Memory B cell (primary cell): ENCODE data around the gene DCBLD2.

Experiments used
- ATAC-seq: fragments of 150-1000 bp; cut with Tn5 transposase; 2 replicates; pipeline ENCODE4 v1.10.0; 2021; ENCODE audit warnings: low read depth, mild to moderate bottlenecking, moderate library complexity
- DNase-seq, 2 donors: peaks; one replicate each; pipeline ENCODE4 v3.0.0; 2022; ENCODE audit warnings: low spot score in 2 of 2
- H3K27ac Mint-ChIP-seq: one replicate; pipeline ENCODE4 v1.8.0; 2022; ENCODE audit warnings: mild to moderate bottlenecking, moderate library complexity, mixed read lengths
- H3K27me3 Mint-ChIP-seq: one replicate; pipeline ENCODE4 v1.8.0; 2022; ENCODE audit warnings: mixed read lengths
- H3K36me3 Mint-ChIP-seq: one replicate; pipeline ENCODE4 v1.8.0; 2022; ENCODE audit warnings: mild to moderate bottlenecking, mixed read lengths
- H3K4me1 Mint-ChIP-seq: one replicate; pipeline ENCODE4 v1.8.0; 2022; ENCODE audit warnings: mixed read lengths
- H3K4me3 Mint-ChIP-seq: one replicate; pipeline ENCODE4 v1.8.0; 2022; ENCODE audit warnings: mild to moderate bottlenecking, moderate library complexity, mixed read lengths
- H3K9me3 Mint-ChIP-seq: one replicate; pipeline ENCODE4 v1.8.0; 2022; ENCODE audit warnings: mixed read lengths

DCBLD2 gene

GRCh38 chr3:98829246-98829832, 72.2 kb downstream of the DCBLD2 start:
- Mint-ChIP-seq H3K27ac (no peak overlapping the region), H3K9me3 (peaks cover 9% of the 10 kb centered on the region), H3K27me3 (no peaks in the 10 kb centered on the region), H3K4me3 (no peak overlapping the region), H3K4me1 (no peaks in the 10 kb centered on the region), H3K36me3 (no peaks in the 10 kb centered on the region)
- no peak for DNase-seq
- no peak for ATAC-seq

DNA sequence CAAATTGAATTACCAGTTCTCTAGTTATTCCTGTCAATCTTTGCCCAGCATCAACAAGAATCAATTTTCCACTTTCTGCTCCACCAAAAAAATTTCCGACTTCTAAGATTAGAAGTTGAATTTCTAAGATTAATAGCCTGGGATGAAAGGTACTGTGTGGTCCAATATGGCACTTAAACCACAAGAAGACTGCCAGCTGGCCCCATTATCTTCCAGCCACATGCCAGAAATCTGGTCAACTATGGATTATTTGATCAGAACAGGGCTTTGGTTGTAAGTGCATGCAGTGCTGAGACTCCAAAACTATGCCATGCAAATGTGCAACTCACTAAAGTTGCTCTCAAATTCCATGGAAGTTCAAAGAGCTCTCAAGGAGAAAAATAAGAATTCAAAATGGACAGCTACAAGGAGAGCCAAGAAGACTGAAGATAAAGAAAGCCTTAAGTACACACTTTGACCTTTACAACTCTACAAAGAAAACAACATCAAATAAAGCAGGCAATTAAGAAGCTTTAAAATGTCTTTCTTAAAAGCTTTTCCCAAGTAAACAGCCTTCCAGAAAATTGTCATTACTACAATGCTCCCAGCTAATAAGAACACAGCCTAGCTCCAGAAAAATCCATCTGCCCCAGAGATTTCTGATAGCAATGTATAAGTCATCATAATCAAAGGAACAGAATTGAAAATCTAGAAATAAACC, 74.1 kb downstream of the DCBLD2 start:
- Mint-ChIP-seq H3K27me3 (peaks cover 2% of the 10 kb centered on the region), H3K4me3 (no peak overlapping the region), H3K4me1 (no peaks in the 10 kb centered on the region), H3K9me3 (peaks cover 9% of the 10 kb centered on the region), H3K27ac (no peak overlapping the region), H3K36me3 (no peaks in the 10 kb centered on the region)
- DNase-seq: no peak
- ATAC-seq: no peak

GRCh38 chr3:98826126-98826525, 75.4 kb downstream of the DCBLD2 start:
- Mint-ChIP-seq H3K36me3 (no peaks in the 10 kb centered on the region), H3K9me3 (peaks cover 7% of the 10 kb centered on the region), H3K4me3 (no peak overlapping the region), H3K27me3 (peaks cover 2% of the 10 kb centered on the region), H3K4me1 (no peaks in the 10 kb centered on the region), H3K27ac (no peak overlapping the region)
- no peak for ATAC-seq
- no peak for DNase-seq

- Mint-ChIP-seq H3K27ac (no peak overlapping the region), H3K27me3 (peaks cover 2% of the 10 kb centered on the region), H3K4me1 (no peaks in the 10 kb centered on the region), H3K36me3 (no peaks in the 10 kb centered on the region), H3K9me3 (peaks cover 2% of the 10 kb centered on the region), H3K4me3 (no peak overlapping the region)
- ATAC-seq (no peak), DNase-seq (no peak)
Observed at GRCh38 chr3:98824256-98824655, 77.2 kb downstream of the DCBLD2 start.

GRCh38 chr3:98823791-98824190, 77.7 kb downstream of the DCBLD2 start:
- Mint-ChIP-seq H3K27ac (no peak overlapping the region), H3K27me3 (peaks cover 2% of the 10 kb centered on the region), H3K4me1 (no peaks in the 10 kb centered on the region), H3K9me3 (peaks cover 1% of the 10 kb centered on the region), H3K4me3 (no peak overlapping the region), H3K36me3 (no peaks in the 10 kb centered on the region)
- ATAC-seq: no peak
- DNase-seq: no peak

DNA sequence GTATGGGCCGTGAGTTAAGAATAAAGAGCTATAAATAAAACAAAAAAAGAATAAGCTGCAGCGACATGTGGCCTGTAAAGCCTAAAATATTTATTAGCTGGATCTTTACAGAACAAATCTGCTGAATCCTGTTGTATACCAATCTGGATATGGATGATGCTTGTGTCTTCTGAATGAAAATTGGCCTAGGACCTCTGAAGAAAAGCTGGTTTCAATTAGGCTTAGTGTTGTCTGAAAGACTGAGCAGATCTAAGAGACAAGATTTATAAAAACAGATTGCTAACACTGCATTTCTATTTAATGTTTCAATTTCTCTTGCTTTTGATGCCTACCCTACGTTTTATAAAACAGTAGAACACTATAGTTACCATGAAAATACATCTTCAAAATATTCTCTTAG, 80.4 kb downstream of the DCBLD2 start:
- Mint-ChIP-seq H3K27ac (no peak overlapping the region), H3K27me3 (peaks cover 2% of the 10 kb centered on the region)

DNA sequence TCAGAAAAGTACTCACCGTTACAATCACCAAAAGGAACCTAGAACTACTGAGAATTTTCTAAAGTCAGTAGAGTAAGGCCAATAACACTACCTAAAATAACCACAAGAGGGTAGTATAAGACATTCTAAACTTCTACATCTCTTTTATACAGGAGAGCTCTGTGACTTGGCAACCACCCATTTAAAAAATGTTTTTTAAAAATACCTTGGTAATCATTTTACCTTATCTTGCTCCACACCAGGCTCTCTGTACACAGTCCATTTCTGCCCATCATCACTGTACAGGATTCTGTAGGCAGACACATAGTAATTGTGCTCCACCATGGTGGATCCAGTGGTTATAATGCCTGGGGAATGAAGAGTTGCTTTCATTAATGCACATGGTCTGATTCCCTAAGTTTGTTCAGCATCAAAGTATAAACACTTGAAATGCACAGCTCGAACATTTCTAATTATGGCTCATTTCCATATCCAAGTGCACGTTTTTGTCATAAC, 83.9 kb downstream of the DCBLD2 start:
- DNase-seq (peak in 1 of 2 donors; percentile 20), ATAC-seq (peak; percentile 53)
- no peaks in the 10 kb centered on the region for H3K9me3 Mint-ChIP-seq
- H3K4me3 Mint-ChIP-seq: no peak overlapping the region
- H3K27me3 Mint-ChIP-seq: no peaks in the 10 kb centered on the region
- H3K27ac Mint-ChIP-seq: no peak overlapping the region
- H3K36me3 Mint-ChIP-seq: no peaks in the 10 kb centered on the region
- H3K4me1 Mint-ChIP-seq: no peaks in the 10 kb centered on the region

More for the DNA sequence above, 80.4 kb downstream of the DCBLD2 start:
- H3K4me1 Mint-ChIP-seq: no peaks in the 10 kb centered on the region
- H3K36me3 Mint-ChIP-seq: no peaks in the 10 kb centered on the region
- ATAC-seq (no peak), DNase-seq (no peak)
- H3K4me3 Mint-ChIP-seq: no peak overlapping the region
- H3K9me3 Mint-ChIP-seq: no peaks in the 10 kb centered on the region

DNA sequence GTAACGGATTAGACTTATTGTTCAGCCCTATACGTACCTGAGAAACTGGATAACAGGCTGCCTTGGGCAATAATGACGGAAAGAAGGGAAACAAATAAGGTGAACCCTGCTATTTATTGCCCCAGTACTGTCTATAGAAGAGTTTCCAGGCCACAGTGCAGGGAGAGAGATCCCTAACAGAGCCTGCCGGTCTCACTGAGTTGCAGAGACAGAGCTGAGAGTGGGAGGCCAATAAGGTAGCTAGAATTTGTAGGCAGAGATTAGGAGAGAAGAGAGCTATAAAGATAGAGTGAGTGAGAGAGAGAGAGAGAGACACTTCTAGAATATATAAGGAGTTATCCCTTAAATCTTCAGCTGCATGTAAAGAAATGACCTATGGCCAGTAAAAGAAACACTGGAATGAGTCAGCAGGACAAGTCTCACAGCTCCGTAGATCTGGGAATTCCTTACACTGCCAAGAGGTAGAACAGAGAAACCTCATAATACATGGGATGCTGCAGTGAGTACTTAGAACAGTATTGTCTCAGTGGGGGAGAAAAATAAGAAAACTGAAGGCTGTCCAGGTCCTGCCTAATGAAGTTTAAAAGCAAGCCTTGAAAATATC, 86.6 kb downstream of the DCBLD2 start:
- H3K27ac Mint-ChIP-seq: no peak overlapping the region
- no peaks in the 10 kb centered on the region for H3K36me3 Mint-ChIP-seq
- DNase-seq: no peak
- no peaks in the 10 kb centered on the region for H3K4me1 Mint-ChIP-seq
- no peak overlapping the region for H3K4me3 Mint-ChIP-seq
- ATAC-seq: no peak
- no peaks in the 10 kb centered on the region for H3K27me3 Mint-ChIP-seq
- no peaks in the 10 kb centered on the region for H3K9me3 Mint-ChIP-seq

- Mint-ChIP-seq H3K36me3 (no peaks in the 10 kb centered on the region), H3K4me1 (no peaks in the 10 kb centered on the region), H3K27me3 (no peaks in the 10 kb centered on the region), H3K27ac (no peak overlapping the region), H3K9me3 (no peaks in the 10 kb centered on the region), H3K4me3 (no peak overlapping the region)
- DNase-seq: no peak
- no peak for ATAC-seq
Observed at GRCh38 chr3:98812851-98813374, 88.6 kb downstream of the DCBLD2 start.

GRCh38 chr3:98811048-98811447, 90.4 kb downstream of the DCBLD2 start:
- no peak for ATAC-seq
- no peaks in the 10 kb centered on the region for H3K9me3 Mint-ChIP-seq
- H3K4me1 Mint-ChIP-seq: no peaks in the 10 kb centered on the region
- H3K36me3 Mint-ChIP-seq: peaks cover 2% of the 10 kb centered on the region
- H3K27ac Mint-ChIP-seq: no peak overlapping the region
- no peak for DNase-seq
- H3K4me3 Mint-ChIP-seq: no peak overlapping the region
- H3K27me3 Mint-ChIP-seq: no peaks in the 10 kb centered on the region

- Mint-ChIP-seq H3K4me1 (no peaks in the 10 kb centered on the region), H3K4me3 (no peak overlapping the region), H3K36me3 (peaks cover 2% of the 10 kb centered on the region), H3K27ac (no peak overlapping the region), H3K27me3 (no peaks in the 10 kb centered on the region), H3K9me3 (no peaks in the 10 kb centered on the region)
- DNase-seq (no peak), ATAC-seq (no peak)
Observed at GRCh38 chr3:98809557-98809956, 91.9 kb downstream of the DCBLD2 start.

GRCh38 chr3:98808071-98808470, 93.4 kb downstream of the DCBLD2 start:
- peaks cover 2% of the 10 kb centered on the region for H3K36me3 Mint-ChIP-seq
- no peak overlapping the region for H3K4me3 Mint-ChIP-seq
- H3K9me3 Mint-ChIP-seq: no peaks in the 10 kb centered on the region
- H3K4me1 Mint-ChIP-seq: no peaks in the 10 kb centered on the region
- H3K27ac Mint-ChIP-seq: no peak overlapping the region
- DNase-seq (no peak), ATAC-seq (no peak)
- H3K27me3 Mint-ChIP-seq: no peaks in the 10 kb centered on the region

- DNase-seq: no peak
- Mint-ChIP-seq H3K9me3 (no peaks in the 10 kb centered on the region), H3K27ac (no peak overlapping the region), H3K4me1 (no peaks in the 10 kb centered on the region), H3K4me3 (no peak overlapping the region), H3K27me3 (no peaks in the 10 kb centered on the region), H3K36me3 (peaks cover 2% of the 10 kb centered on the region)
- no peak for ATAC-seq
Observed at GRCh38 chr3:98807561-98807960, 93.9 kb downstream of the DCBLD2 start.

DNA sequence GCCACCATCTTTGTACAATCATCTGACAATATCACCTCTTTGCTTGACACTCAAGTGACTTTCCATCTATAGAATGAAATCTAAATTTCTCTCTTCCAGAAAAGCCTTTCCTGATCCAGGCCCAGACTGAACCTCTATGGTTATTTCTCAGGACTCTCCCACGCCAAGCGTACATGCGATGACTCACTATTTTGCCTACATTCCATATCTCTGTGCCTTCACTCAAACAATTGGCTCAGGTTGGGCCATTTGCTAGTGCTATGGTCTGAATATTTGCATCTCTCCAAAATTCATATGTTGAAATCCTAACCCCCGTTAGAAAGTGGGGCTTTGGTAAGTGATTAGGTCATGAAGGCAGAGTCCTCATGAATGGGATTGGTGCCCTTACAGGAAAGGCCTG, 94.5 kb downstream of the DCBLD2 start:
- Mint-ChIP-seq H3K27ac (no peak overlapping the region), H3K9me3 (no peaks in the 10 kb centered on the region), H3K36me3 (peaks cover 2% of the 10 kb centered on the region), H3K4me3 (no peak overlapping the region), H3K27me3 (no peaks in the 10 kb centered on the region), H3K4me1 (no peaks in the 10 kb centered on the region)
- ATAC-seq: no peak
- no peak for DNase-seq
